HG03097 (cell line): Measurements from ENCODE around the gene FAM114A2.
"Not testable (repeated sequence)": the region's sequence is repeated elsewhere in the genome, so short reads cannot be mapped to it uniquely, and the experiment has no call there.

Source experiments
- ATAC-seq: cut with Tn5 transposase; IDR thresholded peaks from one replicate; pipeline ENCODE4 v1.9.1; 2021; ENCODE audit not compliant: unreplicated experiment, low FRiP score

FAM114A2 gene

GRCh38 chr5:154053468-154053867 lies 14.8 kb upstream of the FAM114A2 start:
- no peak for ATAC-seq

- ATAC-seq, result no peak
Measured at GRCh38 chr5:154049636-154050035, 10.9 kb upstream of the FAM114A2 start.

GRCh38 chr5:154047324-154047723 lies 8.6 kb upstream of the FAM114A2 start:
- no peak for ATAC-seq

- no peak for ATAC-seq
Measured at GRCh38 chr5:154046486-154046885, 7.8 kb upstream of the FAM114A2 start.

- ATAC-seq, result no peak
Measured at GRCh38 chr5:154044581-154044980, 5.9 kb upstream of the FAM114A2 start.

GRCh38 chr5:154044099-154044498 lies 5.4 kb upstream of the FAM114A2 start:
- no peak for ATAC-seq

DNA sequence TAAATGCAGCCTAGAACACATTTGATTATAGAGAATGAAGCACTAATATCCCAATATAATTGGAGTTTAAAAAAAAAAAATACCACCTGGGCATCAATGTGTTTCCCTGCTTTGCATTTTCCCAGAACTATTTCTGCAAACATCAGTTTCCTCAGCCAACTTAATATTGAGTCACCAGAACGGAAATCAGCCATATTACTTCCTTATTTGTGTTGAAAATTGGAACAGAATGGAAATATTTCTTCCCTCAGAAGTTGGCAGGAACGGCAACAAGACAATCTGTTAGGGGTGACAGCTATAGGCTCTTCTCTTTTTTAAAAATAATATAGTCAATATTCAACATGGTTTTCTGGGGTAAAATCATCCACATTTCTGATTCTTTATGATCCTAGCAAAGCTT lies 4.1 kb upstream of the FAM114A2 start:
- no peak for ATAC-seq

DNA sequence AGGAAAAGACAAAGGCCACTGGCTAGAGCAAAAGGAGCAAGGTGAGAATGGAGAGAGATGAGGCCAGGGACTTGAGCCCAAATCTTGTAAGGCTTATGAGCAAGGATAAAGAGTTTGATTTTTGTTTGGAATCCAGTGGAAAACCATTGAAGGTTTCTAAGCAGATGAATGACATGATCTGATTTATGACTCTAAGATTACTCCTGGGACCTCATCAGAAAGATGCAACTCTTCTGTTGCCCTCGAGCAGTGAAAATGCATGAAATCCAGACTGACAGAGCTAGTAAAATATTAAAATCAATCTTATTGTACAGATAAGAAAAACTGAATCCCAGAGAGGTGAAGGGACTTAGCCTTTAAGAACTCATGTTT lies 734 bp upstream of the FAM114A2 start:
- ATAC-seq, result no peak

DNA sequence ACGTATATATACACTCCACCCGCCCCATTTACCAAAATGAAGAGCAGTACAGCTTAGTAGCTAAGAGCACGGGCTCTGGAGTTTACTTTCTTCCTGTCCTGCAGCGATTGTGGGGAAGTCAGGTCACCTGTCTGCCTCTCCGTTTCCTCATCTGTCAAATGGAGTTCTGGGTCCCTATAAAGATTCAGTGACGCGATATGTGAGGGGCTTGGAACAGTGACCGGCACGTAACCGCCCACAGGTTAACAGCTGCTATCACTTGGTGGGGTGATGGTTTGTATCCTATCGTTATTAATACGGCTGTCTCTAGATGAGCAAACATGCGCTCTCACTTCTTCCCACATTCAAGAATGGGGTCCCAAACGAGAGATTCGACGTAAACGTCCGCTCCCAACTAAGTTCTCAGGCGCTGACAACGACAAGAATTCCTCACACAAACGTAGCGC lies 426 bp downstream of the FAM114A2 start:
- ATAC-seq, result peak; percentile 36

DNA sequence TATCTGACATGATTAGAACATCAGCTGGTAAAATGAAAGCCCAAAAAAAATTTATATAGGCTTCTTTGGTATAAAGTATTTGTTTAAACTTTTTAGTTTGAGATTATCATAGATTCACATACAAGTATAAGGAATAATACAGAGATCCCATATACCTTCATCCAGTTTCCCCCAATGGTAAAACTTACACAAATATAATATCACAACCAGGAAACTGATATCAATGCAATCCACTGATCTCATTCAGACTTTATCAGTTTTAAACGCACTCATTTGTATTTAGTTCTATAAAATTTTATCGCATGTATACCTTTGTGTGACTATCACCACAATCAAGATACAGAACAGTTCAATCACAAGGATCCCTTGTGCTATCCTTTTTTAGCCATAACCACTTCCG lies 3.8 kb downstream of the FAM114A2 start:
- ATAC-seq, result no peak

GRCh38 chr5:154031937-154032489 lies 6.7 kb downstream of the FAM114A2 start:
- ATAC-seq, result no peak

GRCh38 chr5:154025951-154026350 lies 12.8 kb downstream of the FAM114A2 start:
- no peak for ATAC-seq

- ATAC-seq, result not testable (repeated sequence)
Measured at GRCh38 chr5:154018919-154019318, 19.8 kb downstream of the FAM114A2 start.

DNA sequence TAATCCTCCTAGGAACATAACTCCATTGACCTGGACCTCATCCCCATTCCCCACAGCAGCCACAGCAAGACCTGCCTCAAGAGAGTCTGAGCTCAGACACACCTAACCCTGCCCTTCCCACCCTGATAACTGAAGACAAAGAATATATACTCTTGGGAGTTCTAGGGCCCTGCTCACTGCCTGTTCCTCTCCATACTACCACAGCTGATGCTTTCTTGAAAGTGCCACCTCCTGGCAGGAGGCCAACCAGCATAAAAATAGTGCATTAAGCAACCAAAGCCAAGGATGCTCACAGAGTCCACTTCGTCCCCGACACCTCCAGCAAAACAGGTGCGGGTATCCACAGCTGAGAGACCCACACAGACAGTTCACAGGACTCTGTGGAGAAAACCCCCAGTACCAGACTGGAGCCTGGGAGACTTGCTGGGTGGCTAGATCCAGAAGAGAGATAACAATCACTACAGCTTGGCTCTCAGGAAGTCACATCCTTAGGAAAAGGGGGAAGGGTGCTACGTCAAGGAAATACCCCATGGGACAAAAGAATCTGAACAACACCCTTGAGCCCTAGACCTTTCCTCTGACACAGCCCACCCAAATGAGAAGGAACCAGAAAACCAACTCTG lies 23.5 kb downstream of the FAM114A2 start:
- ATAC-seq, result no peak

DNA sequence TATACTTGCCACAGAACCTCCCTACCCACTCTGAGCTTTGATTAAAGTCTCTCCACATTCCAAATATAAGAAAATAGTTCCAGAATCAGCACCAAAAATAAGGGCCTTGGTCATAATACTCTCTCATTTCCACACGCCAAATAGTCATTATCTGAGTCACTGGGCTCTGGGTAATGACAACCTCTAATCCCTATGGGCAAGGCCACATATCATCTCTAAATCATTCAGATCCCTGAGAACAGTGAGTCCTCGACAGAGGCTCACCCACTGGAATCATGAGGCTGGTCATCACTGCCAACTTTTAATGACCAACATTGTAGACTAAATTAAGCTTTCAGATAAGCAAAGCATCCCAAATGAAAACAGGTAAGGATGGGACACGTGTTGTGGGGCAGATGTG lies 28.1 kb downstream of the FAM114A2 start:
- ATAC-seq, result no peak

GRCh38 chr5:154005648-154006047 lies 33.1 kb downstream of the FAM114A2 start:
- ATAC-seq, result no peak

DNA sequence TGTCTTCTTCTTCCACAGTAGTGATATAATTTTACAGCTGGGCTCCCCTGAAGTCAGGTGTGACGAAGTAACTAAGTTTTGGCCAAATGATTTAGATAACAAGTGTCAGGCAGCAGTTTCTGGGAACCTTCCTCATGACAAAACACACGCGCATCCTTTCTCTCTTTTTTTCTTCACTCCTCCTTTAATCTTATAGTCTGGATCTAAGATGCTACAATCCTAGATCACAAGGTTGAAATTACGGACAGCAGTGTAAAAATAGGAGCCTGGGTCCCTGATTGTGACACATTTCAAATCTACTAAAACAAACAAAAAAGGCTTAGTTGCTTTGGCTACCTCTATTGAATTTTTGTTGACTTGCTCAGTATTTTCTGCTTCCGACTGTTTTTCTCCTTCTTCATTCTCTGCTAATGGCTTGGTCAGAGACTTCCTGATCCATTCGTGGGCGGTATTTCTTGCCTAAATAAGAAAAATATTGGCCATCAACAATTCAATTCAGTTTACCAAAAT lies 36.1 kb downstream of the FAM114A2 start:
- ATAC-seq, result no peak

DNA sequence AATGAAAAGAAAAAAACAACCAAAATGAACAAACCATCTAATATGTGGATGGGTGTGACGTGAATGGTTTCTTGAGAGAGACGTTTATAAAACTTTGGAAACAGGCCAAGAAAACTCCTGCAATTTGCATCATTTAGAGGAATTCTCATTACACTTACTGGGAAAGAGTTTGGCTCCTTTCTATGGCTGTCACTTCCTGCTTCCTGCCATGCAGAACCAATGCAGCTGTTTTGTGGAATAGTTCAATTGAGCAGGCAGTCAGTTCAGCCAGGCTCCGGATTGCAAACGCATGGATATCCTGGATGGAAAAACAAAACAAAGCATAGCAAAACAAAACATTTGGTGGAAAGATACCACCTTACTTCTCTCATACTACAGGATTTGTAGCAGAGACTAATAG lies 36.6 kb downstream of the FAM114A2 start:
- no peak for ATAC-seq

- no peak for ATAC-seq
Measured at GRCh38 chr5:154000703-154001102, 38.0 kb downstream of the FAM114A2 start.

GRCh38 chr5:153999995-154000394 lies 38.7 kb downstream of the FAM114A2 start:
- ATAC-seq, result no peak

DNA sequence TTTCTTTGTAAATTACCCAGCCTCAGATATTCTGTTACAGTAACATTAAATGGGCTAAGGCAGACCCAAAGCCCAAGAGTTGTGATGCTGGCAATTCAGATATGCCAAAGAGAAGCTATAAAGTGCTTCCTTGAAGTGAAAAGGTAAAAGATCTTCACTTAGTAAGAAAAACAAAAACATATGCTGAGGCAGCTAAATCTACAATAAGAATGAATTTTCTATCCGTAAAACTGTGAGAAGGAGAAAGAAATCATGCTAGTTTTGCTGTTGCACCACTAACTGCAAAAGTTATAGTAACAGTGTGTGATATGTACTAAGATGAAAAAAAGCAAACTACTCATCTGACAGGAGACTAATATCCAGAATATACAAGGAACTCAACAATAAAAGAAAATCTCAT lies 39.9 kb downstream of the FAM114A2 start:
- ATAC-seq, result no peak

DNA sequence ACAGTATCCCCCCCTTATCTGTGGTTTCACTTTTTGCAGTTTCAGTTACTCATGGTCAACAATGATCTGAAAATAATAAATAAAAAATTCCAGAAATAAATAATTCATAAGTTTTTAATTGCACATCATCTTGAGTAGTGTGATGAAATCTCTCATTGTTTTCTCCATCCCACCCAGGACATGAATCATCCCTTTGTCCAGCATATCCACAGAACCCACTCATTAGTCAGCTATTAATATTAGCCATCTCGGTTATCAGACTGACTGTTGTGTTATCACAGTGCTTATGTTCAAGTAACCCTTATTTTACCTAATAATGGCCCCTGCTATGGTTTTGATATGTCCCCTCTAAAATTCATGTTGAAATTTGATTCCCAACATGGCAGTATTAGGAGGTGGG lies 40.7 kb downstream of the FAM114A2 start:
- no peak for ATAC-seq

- ATAC-seq, result no peak
Measured at GRCh38 chr5:153991168-153991567, 47.5 kb downstream of the FAM114A2 start.
